HG02759 (cell line): ENCODE results near the gene RPS6KA1.

Experiments
- ATAC-seq: cut with Tn5 transposase; IDR thresholded peaks from one replicate; pipeline ENCODE4 v1.9.1; 2021; ENCODE audit warnings: mild to moderate bottlenecking, moderate library complexity; ENCODE audit not compliant: unreplicated experiment

The RPS6KA1 gene

GRCh38 chr1:26531651-26532131 lies 2.1 kb downstream of the RPS6KA1 start:
- ATAC-seq, result no peak

GRCh38 chr1:26533951-26534509 lies 4.5 kb downstream of the RPS6KA1 start:
- no peak for ATAC-seq

- ATAC-seq, result no peak
Observed at GRCh38 chr1:26535201-26535600, 5.6 kb downstream of the RPS6KA1 start.

DNA sequence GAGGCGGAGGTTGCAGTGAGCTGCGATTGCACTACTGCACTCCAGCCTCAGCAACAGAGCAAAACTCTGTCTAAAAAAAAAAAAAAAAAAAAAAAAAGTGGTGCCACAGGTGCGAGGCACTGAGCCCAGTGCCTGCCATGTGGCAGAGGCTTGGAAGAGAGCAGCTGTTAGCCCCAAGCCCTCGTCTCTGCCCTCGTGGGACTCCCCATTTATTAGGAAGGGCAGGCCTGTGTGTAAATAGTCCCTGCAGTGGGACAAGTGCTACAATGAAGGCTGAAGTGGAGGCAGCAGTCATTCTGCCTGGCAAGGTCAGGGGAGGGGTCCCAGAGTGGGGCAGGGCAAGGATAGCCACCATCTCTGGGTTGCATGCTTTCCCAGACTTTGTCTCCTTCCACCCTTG lies 6.5 kb downstream of the RPS6KA1 start:
- ATAC-seq, result no peak

DNA sequence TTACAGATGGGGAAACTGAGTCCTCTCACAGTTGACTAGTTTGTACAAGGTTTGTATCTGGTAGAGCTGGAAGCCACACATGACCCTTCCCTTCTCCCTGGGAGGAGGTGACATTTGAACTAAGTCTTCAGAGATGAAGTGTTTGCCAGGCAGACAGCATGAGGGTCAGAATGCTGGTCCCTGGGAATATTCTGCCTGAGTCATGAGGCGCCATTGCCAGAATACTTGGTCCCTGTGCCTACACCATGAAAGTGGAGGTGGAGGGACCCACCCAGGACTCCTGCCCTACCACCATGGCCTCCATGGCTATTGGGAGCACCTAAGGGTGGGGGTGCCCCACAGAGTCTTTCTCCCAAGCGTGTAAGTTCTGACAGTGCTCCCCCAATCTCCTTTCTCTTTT lies 7.0 kb downstream of the RPS6KA1 start:
- ATAC-seq, result no peak

- no peak for ATAC-seq
Observed at GRCh38 chr1:26537951-26538352, 8.4 kb downstream of the RPS6KA1 start.

- no peak for ATAC-seq
Observed at GRCh38 chr1:26538480-26539412, 9.2 kb downstream of the RPS6KA1 start.

GRCh38 chr1:26539722-26540121 lies 10.2 kb downstream of the RPS6KA1 start:
- ATAC-seq, result no peak

DNA sequence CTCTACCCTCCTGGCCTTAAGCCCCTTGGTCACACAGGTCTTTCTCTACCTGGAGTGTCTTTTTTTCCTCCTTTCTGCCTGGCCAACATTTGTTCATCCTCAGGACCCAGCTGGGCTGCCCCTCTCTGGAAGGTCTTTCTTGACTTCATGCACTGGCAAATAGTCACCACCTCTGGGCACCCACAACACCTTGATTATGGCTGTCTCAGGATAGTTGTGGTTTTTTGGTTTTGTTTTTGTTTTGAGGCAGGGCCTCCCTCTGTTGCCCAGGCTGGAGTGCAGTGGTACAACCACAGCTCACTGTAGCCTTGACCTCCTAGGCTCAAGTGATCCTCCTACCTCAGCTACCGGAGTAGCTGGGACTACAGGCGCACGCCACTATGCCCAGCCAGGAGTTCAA lies 10.8 kb downstream of the RPS6KA1 start:
- no peak for ATAC-seq

GRCh38 chr1:26541431-26541815 lies 11.9 kb downstream of the RPS6KA1 start:
- no peak for ATAC-seq

- peak; percentile 52 for ATAC-seq
Observed at GRCh38 chr1:26541816-26542711, 12.5 kb downstream of the RPS6KA1 start.

DNA sequence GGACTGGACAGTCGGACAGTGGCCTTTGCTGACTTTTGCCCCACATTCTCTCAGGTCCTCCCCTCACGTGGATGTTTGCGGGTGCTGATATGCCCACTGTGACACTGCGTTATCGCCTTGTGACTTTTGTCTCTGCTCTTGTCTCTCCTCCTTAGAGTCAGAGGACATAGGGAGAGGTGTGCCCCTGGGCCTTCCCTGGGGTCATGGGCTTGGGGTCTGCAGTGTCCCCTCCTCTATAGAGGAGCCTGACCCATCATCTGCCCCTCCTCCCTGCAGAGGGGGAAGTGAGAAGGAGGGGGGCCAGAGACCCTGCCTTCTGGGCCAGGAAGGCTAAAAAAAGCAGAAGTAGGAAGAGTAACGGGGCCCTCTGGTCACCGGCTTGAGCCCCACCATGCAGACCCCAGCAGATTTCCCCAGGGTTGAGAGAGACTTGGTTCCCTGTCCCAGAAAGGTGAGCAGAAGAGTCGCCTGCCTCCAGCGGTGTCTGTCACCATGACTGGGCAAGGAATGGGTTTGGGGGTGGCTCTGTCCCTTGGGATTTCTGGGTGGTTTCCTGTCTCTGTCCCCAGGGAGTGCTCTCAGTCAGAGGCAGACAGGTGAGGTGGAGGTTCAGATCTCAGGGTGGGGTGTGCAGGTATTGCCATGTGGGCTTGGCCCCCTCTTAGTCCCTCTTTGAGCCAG lies 13.3 kb downstream of the RPS6KA1 start:
- ATAC-seq, result no peak

- ATAC-seq, result no peak
Observed at GRCh38 chr1:26543462-26543861, 13.9 kb downstream of the RPS6KA1 start.

GRCh38 chr1:26544126-26544525 lies 14.6 kb downstream of the RPS6KA1 start:
- ATAC-seq, result no peak

- ATAC-seq, result no peak
Observed at GRCh38 chr1:26545969-26546323, 16.4 kb downstream of the RPS6KA1 start.

DNA sequence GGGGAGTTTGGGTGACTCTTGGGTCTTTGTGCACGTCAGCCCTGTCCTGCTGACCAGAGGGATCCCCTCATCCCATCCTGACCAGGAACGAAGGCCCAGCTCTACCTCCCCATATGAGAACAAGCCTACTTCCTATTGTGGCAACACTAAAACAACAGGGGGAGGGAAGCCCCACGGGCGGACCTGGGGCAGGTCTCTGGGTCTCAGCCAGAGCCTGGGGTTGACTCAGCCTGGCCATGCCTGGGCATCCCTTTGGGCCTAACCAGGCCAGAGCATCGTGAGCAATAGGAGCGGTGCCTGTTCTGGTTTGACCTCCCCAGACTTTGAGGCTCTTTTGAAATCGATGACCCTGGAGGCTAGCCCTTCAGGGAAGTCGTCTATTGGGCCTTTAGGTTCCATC lies 16.8 kb downstream of the RPS6KA1 start:
- ATAC-seq, result no peak

DNA sequence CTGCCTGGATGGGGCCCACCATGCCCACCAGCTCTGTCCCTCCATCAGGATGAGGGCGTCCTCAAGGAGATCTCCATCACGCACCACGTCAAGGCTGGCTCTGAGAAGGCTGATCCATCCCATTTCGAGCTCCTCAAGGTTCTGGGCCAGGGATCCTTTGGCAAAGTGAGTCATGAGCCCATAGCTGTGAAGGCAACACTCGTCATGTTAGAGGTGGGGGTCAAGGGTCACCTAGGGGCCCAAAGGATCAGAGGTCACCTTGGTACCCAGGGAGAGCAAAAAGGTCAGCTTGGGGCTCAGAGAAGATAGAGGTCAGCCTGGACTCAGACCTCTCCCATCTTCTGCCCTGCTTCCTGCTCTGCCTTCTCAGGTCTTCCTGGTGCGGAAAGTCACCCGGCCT lies 17.3 kb downstream of the RPS6KA1 start:
- no peak for ATAC-seq

- ATAC-seq, result no peak
Observed at GRCh38 chr1:26548841-26549240, 19.3 kb downstream of the RPS6KA1 start.

DNA sequence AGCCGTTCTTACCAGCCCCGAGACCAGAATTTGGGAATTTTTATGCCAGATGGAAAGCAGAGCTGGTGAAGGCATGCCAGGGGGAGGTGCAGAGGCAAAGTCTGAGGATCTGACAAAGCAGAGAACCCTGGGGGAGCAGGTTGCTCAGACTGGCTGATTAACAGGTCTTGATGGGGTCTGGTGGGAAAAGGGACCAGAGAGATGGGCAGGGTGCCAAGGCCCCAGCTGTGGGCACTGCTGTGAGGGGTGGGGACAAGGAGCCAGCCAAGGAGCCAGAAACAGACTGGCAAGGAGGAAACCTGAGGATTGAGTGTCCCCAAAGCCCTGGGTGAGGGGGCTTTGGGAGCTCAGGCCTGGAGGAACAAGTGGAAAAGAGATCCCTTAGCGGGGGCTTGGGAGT lies 21.4 kb downstream of the RPS6KA1 start:
- ATAC-seq, result no peak

- ATAC-seq, result no peak
Observed at GRCh38 chr1:26552720-26553119, 23.2 kb downstream of the RPS6KA1 start.
